Colonic mucosa (tissue), 4 donors: ENCODE results near the gene TBCK. TPM values are rescaled to one million over a fixed set of nuclear protein-coding genes. Genes with fewer than 3 reads are reported as not detected.

Experiments
- DNase-seq: peaks from one replicate; pipeline ENCODE4 v3.0.0-alpha.2; 2020
- H3K27ac ChIP-seq: fragments of 200-600 bp; one replicate; pipeline ENCODE4 v1.8.0; 2021
- H3K27me3 ChIP-seq: fragments of 200-600 bp; one replicate; pipeline ENCODE4 v1.8.0; 2021
- H3K36me3 ChIP-seq: fragments of 200-600 bp; one replicate; pipeline ENCODE4 v1.8.0; 2021
- H3K4me1 ChIP-seq: fragments of 200-600 bp; one replicate; pipeline ENCODE4 v1.8.0; 2021; ENCODE audit warnings: mild to moderate bottlenecking
- H3K4me3 ChIP-seq: fragments of 200-600 bp; one replicate; pipeline ENCODE4 v1.8.0; 2021
- H3K9ac ChIP-seq, 2 donors: one replicate each; pipeline ENCODE4 v1.7.0; 2013; ENCODE audit warnings: control low read depth in 2 of 2, low read depth in 2 of 2, low read length in 2 of 2
- H3K9me3 ChIP-seq: fragments of 200-600 bp; one replicate; pipeline ENCODE4 v1.8.0; 2021
- intact Hi-C: fragments of 100-400 bp; cut with DNase I; formaldehyde crosslinking; loops from one replicate; pipeline ENCODE4 v1.14.1; 2022
- total RNA-seq, 2 donors: library from RNA; stranded (reverse); fragmentation: NEBNext Ultra II Directional in 1 of 2; extraction: Animal tissue kit (Norgen Biotek cat#: 25700) in 1 of 2; gene quantifications; one replicate each; pipeline ENCODE4 v1.2.1, GENCODE V29; 2021
- TF ChIP-seq, protein P1 (sequence below): fragments of 200-600 bp; IDR thresholded peaks from one replicate; pipeline ENCODE4 v1.8.0; 2022; ENCODE audit warnings: antibody characterized with exemption, mild to moderate bottlenecking
- donor health status: healthy.
- donor health status: DM: no; HTN: no; CAD: no.
- donor health status: DM: no; HTN: no; CAD: no.

Gene TBCK
- total RNA-seq, 2 donors from 2014 or later, result 27.4 to 33.9 TPM

- no peaks in the 10 kb centered on the region for H3K27me3 ChIP-seq
- TF ChIP-seq, protein P1, sequence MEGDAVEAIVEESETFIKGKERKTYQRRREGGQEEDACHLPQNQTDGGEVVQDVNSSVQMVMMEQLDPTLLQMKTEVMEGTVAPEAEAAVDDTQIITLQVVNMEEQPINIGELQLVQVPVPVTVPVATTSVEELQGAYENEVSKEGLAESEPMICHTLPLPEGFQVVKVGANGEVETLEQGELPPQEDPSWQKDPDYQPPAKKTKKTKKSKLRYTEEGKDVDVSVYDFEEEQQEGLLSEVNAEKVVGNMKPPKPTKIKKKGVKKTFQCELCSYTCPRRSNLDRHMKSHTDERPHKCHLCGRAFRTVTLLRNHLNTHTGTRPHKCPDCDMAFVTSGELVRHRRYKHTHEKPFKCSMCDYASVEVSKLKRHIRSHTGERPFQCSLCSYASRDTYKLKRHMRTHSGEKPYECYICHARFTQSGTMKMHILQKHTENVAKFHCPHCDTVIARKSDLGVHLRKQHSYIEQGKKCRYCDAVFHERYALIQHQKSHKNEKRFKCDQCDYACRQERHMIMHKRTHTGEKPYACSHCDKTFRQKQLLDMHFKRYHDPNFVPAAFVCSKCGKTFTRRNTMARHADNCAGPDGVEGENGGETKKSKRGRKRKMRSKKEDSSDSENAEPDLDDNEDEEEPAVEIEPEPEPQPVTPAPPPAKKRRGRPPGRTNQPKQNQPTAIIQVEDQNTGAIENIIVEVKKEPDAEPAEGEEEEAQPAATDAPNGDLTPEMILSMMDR, result no peak
- H3K9me3 ChIP-seq, result no peaks in the 10 kb centered on the region
- H3K27ac ChIP-seq, result no peak overlapping the region
- DNase-seq, result no peak
- intact Hi-C loops, result no loop called here
- no peak overlapping the region for H3K4me3 ChIP-seq
- H3K36me3 ChIP-seq, result no peaks in the 10 kb centered on the region
- H3K4me1 ChIP-seq, result no peaks in the 10 kb centered on the region
- no peak overlapping the region for H3K9ac ChIP-seq
These were observed 26.3 kb downstream of the TBCK start for GRCh38 chr4:106289737-106290136.

DNA sequence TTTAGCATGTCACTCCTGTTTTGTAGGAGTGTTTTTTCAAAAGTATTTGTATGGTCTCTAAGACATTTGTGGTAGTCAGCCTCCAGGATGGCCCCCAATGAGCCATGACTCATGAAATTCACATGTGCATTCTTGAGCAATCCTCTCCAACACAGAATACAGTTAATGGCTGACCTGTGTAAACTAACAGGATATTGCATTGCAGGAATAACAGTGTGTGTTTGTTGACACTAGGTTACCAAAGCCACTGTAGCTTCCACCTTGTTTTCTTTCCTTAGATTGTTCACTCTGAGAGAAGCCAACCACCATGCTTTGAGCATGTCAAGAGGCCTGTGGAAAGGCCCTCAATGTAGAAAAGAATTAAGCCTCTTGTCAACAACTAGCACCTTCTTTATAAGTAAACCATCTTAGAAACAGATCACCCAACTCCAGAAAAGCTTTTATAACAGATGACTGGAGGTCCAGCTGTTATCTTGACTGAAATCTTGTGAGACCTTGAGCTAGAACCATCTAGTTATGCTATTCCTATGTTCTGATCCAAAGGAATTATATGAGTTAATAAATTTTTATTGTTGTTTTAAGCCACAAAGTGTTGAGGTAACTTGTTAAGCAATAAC lies 28.5 kb downstream of the TBCK start:
- Histone ChIP-seq H3K4me1 (no peaks in the 10 kb centered on the region), H3K4me3 (no peak overlapping the region), H3K36me3 (no peaks in the 10 kb centered on the region), H3K27ac (no peak overlapping the region), H3K27me3 (no peaks in the 10 kb centered on the region), H3K9ac (no peak overlapping the region), H3K9me3 (no peaks in the 10 kb centered on the region)
- TF ChIP-seq, protein P1, result no peak
- intact Hi-C loops, result no loop called here
- no peak for DNase-seq

GRCh38 chr4:106286611-106287010 lies 29.4 kb downstream of the TBCK start:
- Histone ChIP-seq H3K9ac (no peak overlapping the region), H3K9me3 (no peaks in the 10 kb centered on the region), H3K36me3 (no peaks in the 10 kb centered on the region), H3K27ac (no peak overlapping the region), H3K27me3 (no peaks in the 10 kb centered on the region), H3K4me3 (no peak overlapping the region), H3K4me1 (no peaks in the 10 kb centered on the region)
- DNase-seq, result no peak
- TF ChIP-seq, protein P1, result no peak
- intact Hi-C loops, result no loop called here

GRCh38 chr4:106284227-106284626 lies 31.8 kb downstream of the TBCK start:
- Histone ChIP-seq H3K4me3 (no peak overlapping the region), H3K9me3 (no peaks in the 10 kb centered on the region), H3K36me3 (no peaks in the 10 kb centered on the region), H3K27ac (no peak overlapping the region), H3K4me1 (no peaks in the 10 kb centered on the region), H3K9ac (no peak overlapping the region), H3K27me3 (no peaks in the 10 kb centered on the region)
- DNase-seq, result no peak
- TF ChIP-seq, protein P1, result no peak
- intact Hi-C loops, result no loop called here

GRCh38 chr4:106277140-106277675 lies 38.8 kb downstream of the TBCK start:
- Histone ChIP-seq H3K36me3 (no peaks in the 10 kb centered on the region), H3K9me3 (no peaks in the 10 kb centered on the region), H3K27ac (no peak overlapping the region), H3K27me3 (no peaks in the 10 kb centered on the region), H3K4me3 (no peak overlapping the region), H3K9ac (no peak overlapping the region), H3K4me1 (no peaks in the 10 kb centered on the region)
- intact Hi-C loops, result no loop called here
- TF ChIP-seq, protein P1, result no peak
- DNase-seq, result no peak
